Measurements from ENCODE around the gene EVI5.

Gene EVI5

DNA sequence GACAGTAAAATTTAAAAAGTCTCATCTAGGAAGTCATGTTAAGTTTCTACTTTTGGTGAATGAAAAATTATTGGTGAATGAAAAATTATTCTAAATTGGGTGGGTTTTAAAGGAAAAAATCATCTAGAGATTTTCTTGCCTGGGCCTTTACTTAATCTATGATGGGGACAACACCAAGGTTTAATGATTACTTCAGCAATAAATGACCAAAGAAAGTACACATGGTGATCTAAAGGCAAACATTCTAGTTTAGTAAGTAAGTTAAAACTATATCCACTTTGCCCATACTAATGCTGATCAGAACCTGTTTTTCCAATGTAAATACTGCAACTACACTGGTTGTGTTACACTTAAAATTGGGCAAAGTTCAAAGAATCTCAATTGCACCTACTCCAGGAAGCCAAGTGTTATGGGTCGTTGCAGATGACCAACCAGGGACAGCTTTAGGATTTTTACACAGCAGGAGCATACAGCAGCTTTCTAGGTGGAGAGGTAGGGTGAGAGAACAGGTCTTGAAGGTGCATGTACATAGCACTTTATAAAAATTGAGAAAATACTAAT is 32.3 kb upstream of the EVI5 start:
- Histone ChIP-seq H3K9ac (ENCODE audit: low read depth, low read length) (no peak overlapping the region), H3K27me3 (ENCODE audit: control insufficient read depth, insufficient read depth, low read length) (no peaks in the 10 kb centered on the region), H3K36me3 (ENCODE audit: control insufficient read depth, insufficient read depth, low read length) (no peaks in the 10 kb centered on the region), H3K9me3 (ENCODE audit: control insufficient read depth, insufficient read depth, low read length) (no peaks in the 10 kb centered on the region), H3K4me1 (ENCODE audit: control insufficient read depth, insufficient read depth, low read length) (no peaks in the 10 kb centered on the region), H3K4me3 (ENCODE audit: low read depth, low read length) (no peak overlapping the region)

DNA sequence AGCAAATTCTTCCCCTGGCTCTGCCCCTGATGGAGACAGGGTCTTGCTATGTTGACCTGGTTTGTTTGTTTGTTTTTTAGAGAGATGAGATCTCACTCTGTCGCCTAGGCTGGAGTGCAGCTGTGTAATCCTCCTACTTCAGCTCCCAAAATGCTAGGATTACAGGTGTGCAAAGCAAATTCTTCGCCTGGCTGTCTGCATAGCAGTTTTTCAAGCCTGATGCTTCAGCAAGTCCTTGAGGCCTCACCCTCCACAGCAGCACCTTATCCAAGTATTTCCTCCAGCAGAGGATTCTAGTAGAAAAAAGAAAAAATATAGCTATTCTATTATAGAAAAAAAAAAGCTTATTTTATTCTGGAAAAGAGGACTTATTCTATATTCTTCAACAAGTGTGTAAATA is 31.8 kb upstream of the EVI5 start:
- Histone ChIP-seq H3K36me3 (ENCODE audit: control insufficient read depth, insufficient read depth, low read length) (no peaks in the 10 kb centered on the region), H3K27me3 (ENCODE audit: control insufficient read depth, insufficient read depth, low read length) (no peaks in the 10 kb centered on the region), H3K4me3 (ENCODE audit: low read depth, low read length) (no peak overlapping the region), H3K9me3 (ENCODE audit: control insufficient read depth, insufficient read depth, low read length) (no peaks in the 10 kb centered on the region), H3K9ac (ENCODE audit: low read depth, low read length) (no peak overlapping the region), H3K4me1 (ENCODE audit: control insufficient read depth, insufficient read depth, low read length) (no peaks in the 10 kb centered on the region)

DNA sequence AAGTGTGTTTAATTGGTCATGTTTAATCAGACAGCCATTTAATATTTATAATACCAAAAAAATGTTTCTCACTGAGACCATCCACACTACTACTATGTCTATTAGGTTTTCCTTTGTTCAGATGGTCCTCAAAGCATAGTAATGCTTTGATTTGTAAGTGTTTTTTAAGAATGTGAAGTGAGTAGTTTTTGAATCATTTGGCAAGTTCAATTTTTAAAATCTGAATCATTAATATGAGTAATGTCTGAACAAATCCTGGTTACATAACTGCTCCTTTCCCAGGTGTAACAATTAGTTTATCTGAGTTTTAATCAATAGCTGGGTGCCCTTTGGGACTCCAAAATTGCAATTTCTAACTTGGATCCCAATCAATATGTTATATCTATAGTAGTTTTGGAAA is 23.5 kb upstream of the EVI5 start:
- no peaks in the 10 kb centered on the region for H3K9me3 ChIP-seq (ENCODE audit: control insufficient read depth, insufficient read depth, low read length)
- H3K4me3 ChIP-seq (ENCODE audit: low read depth, low read length), result no peak overlapping the region
- H3K27me3 ChIP-seq (ENCODE audit: control insufficient read depth, insufficient read depth, low read length), result no peaks in the 10 kb centered on the region

DNA sequence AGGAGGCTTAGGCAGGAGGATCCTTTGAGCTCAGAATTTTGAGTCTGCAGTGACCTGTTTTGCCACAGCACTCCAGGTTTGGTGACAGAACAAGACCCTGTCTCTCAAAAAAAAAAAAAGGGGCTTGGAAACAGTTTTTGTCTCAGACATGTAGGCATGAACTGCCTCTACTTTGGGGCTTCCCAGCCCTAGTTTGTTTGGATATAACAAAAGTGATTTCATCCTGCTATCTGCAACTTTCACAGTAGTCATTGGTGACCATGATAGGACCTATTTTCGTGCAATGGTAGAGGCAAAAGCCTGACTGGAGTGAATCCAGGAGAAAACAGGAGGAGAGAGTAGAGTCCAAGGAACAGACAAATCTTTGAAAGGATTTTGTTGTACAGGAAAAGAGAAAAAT is 20.3 kb upstream of the EVI5 start:
- Histone ChIP-seq H3K36me3 (ENCODE audit: control insufficient read depth, insufficient read depth, low read length) (no peaks in the 10 kb centered on the region), H3K9ac (ENCODE audit: low read depth, low read length) (no peak overlapping the region), H3K27me3 (ENCODE audit: control insufficient read depth, insufficient read depth, low read length) (no peaks in the 10 kb centered on the region), H3K4me3 (ENCODE audit: low read depth, low read length) (no peak overlapping the region), H3K9me3 (ENCODE audit: control insufficient read depth, insufficient read depth, low read length) (no peaks in the 10 kb centered on the region), H3K4me1 (ENCODE audit: control insufficient read depth, insufficient read depth, low read length) (no peaks in the 10 kb centered on the region)

More for the DNA sequence above, 23.5 kb upstream of the EVI5 start:
- H3K9ac ChIP-seq (ENCODE audit: low read depth, low read length), result no peak overlapping the region
- H3K36me3 ChIP-seq (ENCODE audit: control insufficient read depth, insufficient read depth, low read length), result no peaks in the 10 kb centered on the region
- no peaks in the 10 kb centered on the region for H3K4me1 ChIP-seq (ENCODE audit: control insufficient read depth, insufficient read depth, low read length)

DNA sequence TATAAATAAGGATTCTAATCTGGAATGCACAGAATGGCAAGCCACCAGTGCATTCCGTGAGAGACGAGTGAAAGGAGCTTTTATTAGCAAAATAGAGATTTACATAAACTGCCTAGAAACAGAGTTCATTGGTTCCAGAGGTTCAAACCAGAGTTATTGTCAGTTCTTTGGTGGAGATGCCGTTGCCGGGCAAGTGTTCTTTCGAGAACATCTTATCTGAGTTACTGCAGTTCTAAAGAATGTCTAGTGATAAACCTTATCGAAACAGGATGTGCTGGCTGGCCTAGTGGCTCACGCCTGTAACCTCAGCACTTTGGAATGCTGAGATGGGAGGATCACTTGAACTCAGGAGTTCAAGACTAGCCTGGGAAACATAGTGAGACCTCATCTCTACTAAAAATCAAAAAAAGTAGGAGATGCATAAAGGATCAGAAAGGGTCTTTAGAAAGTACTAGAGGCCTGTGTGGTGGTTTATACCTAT is 19.9 kb upstream of the EVI5 start:
- no peak overlapping the region for H3K4me3 ChIP-seq (ENCODE audit: low read depth, low read length)
- no peaks in the 10 kb centered on the region for H3K4me1 ChIP-seq (ENCODE audit: control insufficient read depth, insufficient read depth, low read length)
- no peak overlapping the region for H3K9ac ChIP-seq (ENCODE audit: low read depth, low read length)

DNA sequence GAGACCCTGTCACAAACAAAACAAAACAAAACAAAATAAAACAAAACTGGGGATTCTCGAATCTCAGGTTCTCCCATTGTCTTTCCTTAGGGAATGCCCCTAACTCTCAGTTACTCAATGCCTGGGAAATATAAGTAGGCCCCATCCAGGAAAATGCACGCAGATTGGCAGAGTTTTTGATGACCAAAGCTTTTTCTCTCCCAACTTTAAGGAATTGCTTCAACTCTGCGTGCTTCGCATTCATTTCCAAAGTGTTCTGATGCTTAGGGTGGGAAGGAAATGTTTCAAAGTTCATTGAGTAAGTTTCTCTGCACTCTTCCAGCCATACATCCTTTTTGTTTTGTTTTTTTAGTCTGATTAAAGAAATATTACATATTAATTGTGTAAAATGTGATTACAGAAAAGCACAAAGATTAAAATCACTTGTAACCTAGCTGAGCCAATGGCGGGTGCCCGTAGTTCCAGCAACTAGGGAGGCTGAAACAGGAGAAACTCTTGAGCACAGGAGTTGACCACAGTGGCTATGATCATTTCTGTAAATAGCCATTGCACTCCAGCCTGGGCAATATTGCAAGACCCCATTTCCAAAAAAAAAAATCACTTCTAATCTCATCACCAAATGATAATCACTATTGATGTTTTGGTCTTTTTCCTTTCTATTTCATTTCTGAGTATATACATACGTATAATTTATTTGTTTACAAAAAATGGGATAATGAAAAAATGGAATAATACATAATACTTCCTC is 18.4 kb upstream of the EVI5 start:
- H3K36me3 ChIP-seq (ENCODE audit: control insufficient read depth, insufficient read depth, low read length), result no peaks in the 10 kb centered on the region
- H3K9me3 ChIP-seq (ENCODE audit: control insufficient read depth, insufficient read depth, low read length), result no peaks in the 10 kb centered on the region
- H3K27me3 ChIP-seq (ENCODE audit: control insufficient read depth, insufficient read depth, low read length), result no peaks in the 10 kb centered on the region
- H3K4me1 ChIP-seq (ENCODE audit: control insufficient read depth, insufficient read depth, low read length), result no peaks in the 10 kb centered on the region
- H3K4me3 ChIP-seq (ENCODE audit: low read depth, low read length), result no peak overlapping the region
- no peak overlapping the region for H3K9ac ChIP-seq (ENCODE audit: low read depth, low read length)

More for the DNA sequence above, 19.9 kb upstream of the EVI5 start:
- Histone ChIP-seq H3K9me3 (ENCODE audit: control insufficient read depth, insufficient read depth, low read length) (no peaks in the 10 kb centered on the region), H3K36me3 (ENCODE audit: control insufficient read depth, insufficient read depth, low read length) (no peaks in the 10 kb centered on the region), H3K27me3 (ENCODE audit: control insufficient read depth, insufficient read depth, low read length) (no peaks in the 10 kb centered on the region)

DNA sequence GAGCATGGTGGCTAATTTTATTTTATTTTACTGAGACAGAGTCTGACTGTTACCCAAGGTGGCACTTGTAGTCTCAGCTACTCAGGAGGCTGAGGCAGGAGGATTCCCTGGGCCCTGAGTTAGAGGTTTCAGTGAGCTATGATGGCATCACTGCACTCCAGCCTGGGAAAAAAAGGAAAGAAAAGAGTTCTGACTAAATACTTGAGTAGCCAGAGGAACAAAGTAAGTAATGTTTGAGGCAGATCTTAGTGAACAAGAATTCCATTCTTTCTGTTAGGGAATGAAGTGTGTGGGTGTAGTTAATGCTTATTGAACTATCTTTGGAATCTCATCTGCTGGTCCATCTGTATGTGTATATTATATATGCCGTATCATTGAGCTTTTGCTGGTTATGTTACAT is 13.1 kb upstream of the EVI5 start:
- Histone ChIP-seq H3K27me3 (ENCODE audit: control insufficient read depth, insufficient read depth, low read length) (no peaks in the 10 kb centered on the region), H3K9ac (ENCODE audit: low read depth, low read length) (no peak overlapping the region), H3K4me1 (ENCODE audit: control insufficient read depth, insufficient read depth, low read length) (peaks cover 4% of the 10 kb centered on the region), H3K36me3 (ENCODE audit: control insufficient read depth, insufficient read depth, low read length) (no peaks in the 10 kb centered on the region), H3K4me3 (ENCODE audit: low read depth, low read length) (no peak overlapping the region), H3K9me3 (ENCODE audit: control insufficient read depth, insufficient read depth, low read length) (no peaks in the 10 kb centered on the region)

DNA sequence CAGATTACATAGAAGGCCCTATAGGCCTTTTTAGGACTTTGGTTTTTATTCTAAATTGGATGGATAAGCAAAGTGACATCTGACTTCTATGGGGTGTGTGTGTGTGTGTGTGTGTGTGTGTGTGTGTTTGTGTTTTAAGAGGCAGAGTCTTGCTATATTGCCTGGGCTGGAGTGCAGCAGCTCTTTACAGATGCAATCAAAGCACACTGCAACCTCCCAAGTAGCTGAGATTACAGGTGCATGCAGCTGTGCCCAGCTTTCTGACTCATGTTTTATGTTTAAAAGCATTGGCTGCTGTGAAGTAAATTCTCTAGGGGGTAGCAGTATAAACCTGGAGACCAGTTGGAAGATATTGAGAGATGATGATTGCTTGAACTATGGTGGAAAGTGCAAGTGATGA is 12.4 kb upstream of the EVI5 start:
- Histone ChIP-seq H3K4me3 (ENCODE audit: low read depth, low read length) (no peak overlapping the region), H3K27me3 (ENCODE audit: control insufficient read depth, insufficient read depth, low read length) (no peaks in the 10 kb centered on the region), H3K4me1 (ENCODE audit: control insufficient read depth, insufficient read depth, low read length) (peaks cover 10% of the 10 kb centered on the region), H3K9me3 (ENCODE audit: control insufficient read depth, insufficient read depth, low read length) (no peaks in the 10 kb centered on the region), H3K36me3 (ENCODE audit: control insufficient read depth, insufficient read depth, low read length) (no peaks in the 10 kb centered on the region), H3K9ac (ENCODE audit: low read depth, low read length) (no peak overlapping the region)

DNA sequence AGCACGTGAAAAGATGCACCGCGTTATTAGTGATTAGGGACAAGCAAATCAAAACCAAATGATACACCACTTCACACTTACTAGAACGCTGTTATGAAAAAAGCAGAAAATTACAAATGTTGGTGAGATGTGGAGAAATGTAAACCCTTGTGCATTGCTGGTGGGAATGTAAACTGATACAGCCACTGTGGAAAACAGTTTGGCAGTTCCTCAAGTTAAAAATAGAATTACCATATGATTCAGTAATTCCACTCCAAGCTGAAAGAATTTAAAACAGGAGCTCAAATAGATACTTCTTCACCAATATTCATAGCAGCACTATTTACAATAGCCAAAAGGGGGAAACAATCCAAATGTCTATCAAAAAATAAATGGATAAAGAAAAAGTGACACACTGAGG is 10.3 kb upstream of the EVI5 start:
- no peaks in the 10 kb centered on the region for H3K36me3 ChIP-seq (ENCODE audit: control insufficient read depth, insufficient read depth, low read length)
- H3K4me1 ChIP-seq (ENCODE audit: control insufficient read depth, insufficient read depth, low read length), result peaks cover 20% of the 10 kb centered on the region
- H3K9ac ChIP-seq (ENCODE audit: low read depth, low read length), result no peak overlapping the region
- H3K4me3 ChIP-seq (ENCODE audit: low read depth, low read length), result no peak overlapping the region
- H3K27me3 ChIP-seq (ENCODE audit: control insufficient read depth, insufficient read depth, low read length), result no peaks in the 10 kb centered on the region
- H3K9me3 ChIP-seq (ENCODE audit: control insufficient read depth, insufficient read depth, low read length), result no peaks in the 10 kb centered on the region

DNA sequence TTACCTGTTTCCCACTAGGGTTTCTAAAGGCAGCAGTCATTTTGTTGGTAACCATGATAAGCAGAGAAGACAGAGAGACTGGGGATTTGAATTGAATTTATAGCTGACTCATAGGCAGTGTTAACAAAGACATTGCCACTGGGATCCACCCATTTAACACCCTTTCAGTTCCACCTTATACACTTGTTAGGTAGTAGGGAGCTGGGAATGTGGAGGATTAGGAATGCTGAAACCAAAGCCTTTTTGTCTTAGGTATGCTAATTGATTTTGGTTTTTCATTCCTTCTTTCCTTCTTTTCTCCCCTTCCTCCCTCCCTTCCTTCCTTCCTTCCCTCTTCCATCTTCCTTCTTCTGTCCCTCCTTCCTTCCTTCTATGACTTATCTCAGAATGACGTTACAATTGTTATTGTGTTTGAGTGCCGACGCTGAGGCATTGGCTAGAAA is 7.5 kb upstream of the EVI5 start:
- no peak overlapping the region for H3K9ac ChIP-seq (ENCODE audit: low read depth, low read length)
- no peaks in the 10 kb centered on the region for H3K9me3 ChIP-seq (ENCODE audit: control insufficient read depth, insufficient read depth, low read length)
- H3K36me3 ChIP-seq (ENCODE audit: control insufficient read depth, insufficient read depth, low read length), result no peaks in the 10 kb centered on the region
- peaks cover 20% of the 10 kb centered on the region for H3K4me1 ChIP-seq (ENCODE audit: control insufficient read depth, insufficient read depth, low read length)
- H3K27me3 ChIP-seq (ENCODE audit: control insufficient read depth, insufficient read depth, low read length), result no peaks in the 10 kb centered on the region
- H3K4me3 ChIP-seq (ENCODE audit: low read depth, low read length), result peak overlapping the region; percentile 12

DNA sequence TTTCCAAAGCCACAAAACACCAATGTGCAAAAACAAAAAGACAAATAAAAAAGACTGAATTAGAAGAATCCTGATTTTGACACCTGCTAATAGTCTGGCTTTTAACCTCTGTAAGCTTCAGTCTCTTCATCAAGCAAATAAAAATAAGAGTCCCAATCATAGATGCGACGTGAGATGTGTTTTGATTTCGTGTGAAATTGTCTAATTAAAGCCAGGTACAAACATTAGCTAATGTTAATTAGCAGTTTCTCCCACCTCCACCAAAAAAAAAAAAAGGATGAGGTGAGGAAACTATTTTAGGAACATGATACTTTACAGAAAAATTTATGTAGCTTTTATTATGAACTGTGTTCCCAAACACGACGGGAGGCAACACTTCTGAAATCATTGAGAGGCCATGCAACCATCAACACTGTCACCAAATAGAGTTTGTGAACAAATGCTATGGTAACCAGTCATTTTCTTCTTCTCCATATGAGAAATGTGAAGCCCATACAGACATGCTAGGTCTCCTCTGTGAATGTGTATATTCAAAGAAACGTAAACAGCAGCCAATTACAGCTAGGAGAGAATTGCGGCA is 6.7 kb upstream of the EVI5 start:
- Histone ChIP-seq H3K9me3 (ENCODE audit: control insufficient read depth, insufficient read depth, low read length) (no peaks in the 10 kb centered on the region), H3K27me3 (ENCODE audit: control insufficient read depth, insufficient read depth, low read length) (peaks cover 2% of the 10 kb centered on the region), H3K9ac (ENCODE audit: low read depth, low read length) (no peak overlapping the region), H3K4me3 (ENCODE audit: low read depth, low read length) (peak overlapping the region; percentile 12), H3K4me1 (ENCODE audit: control insufficient read depth, insufficient read depth, low read length) (peaks cover 20% of the 10 kb centered on the region), H3K36me3 (ENCODE audit: control insufficient read depth, insufficient read depth, low read length) (no peaks in the 10 kb centered on the region)

DNA sequence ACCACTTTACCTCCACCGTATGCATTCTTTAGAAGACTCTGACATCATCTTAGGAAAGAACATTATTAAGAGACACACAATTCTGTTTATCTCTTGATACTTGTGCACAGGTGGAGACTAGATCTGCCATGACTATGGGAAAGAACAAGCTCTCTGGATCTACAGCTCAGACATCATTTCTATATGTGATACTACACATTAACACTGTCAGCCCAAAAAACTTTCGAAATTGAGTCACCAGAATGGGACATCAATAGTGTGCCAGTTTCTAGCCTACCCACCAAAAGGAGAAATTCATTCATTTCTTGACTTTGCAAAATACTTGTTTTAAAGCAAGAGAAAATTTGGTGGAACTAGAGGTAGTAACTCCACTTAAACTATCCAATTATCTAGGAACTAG is 6.0 kb upstream of the EVI5 start:
- H3K4me3 ChIP-seq (ENCODE audit: low read depth, low read length), result no peak overlapping the region
- H3K9ac ChIP-seq (ENCODE audit: low read depth, low read length), result no peak overlapping the region
- peaks cover 23% of the 10 kb centered on the region for H3K4me1 ChIP-seq (ENCODE audit: control insufficient read depth, insufficient read depth, low read length)
- H3K9me3 ChIP-seq (ENCODE audit: control insufficient read depth, insufficient read depth, low read length), result no peaks in the 10 kb centered on the region
- H3K36me3 ChIP-seq (ENCODE audit: control insufficient read depth, insufficient read depth, low read length), result no peaks in the 10 kb centered on the region
- H3K27me3 ChIP-seq (ENCODE audit: control insufficient read depth, insufficient read depth, low read length), result peaks cover 8% of the 10 kb centered on the region
